ENCODE data around the gene TNFRSF1A.

DNA sequence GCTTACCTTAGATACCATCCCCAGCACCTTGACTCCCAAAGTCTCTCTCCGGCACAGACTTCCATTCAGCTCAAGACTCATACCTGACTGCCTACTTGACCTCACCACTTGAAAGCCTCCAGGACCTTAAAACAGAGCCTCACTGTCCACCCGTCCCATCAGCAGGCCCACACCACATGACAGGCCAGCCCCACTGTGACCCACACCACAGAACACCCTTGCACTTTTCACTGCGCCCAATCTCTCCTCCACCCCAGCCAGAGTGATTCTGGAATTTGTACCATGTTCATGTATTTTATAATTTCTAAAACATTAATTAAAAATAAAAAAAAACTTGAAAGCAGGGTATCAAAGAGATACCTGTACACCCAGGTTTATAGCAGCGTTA is 59.4 kb downstream of the TNFRSF1A start:
- TF ChIP-seq CTCF (IDR thresholded peaks at IDR 0.05) (no peak), POLR2AphosphoS5 (IDR thresholded peaks at IDR 0.05; ENCODE audit: low read depth, low read length) (no peak)
